ENCODE data around the gene LCN6. TPM values are rescaled to one million over a fixed set of nuclear protein-coding genes. Genes with fewer than 3 reads are reported as not detected.

Gene LCN6
- total and polyA plus RNA-seq, 9 of the 15 experiments (the other 6 are each of a cell fraction or from before 2014, with no cell fraction given) = 0.10 to 0.45 (median 0.37) TPM; not detected in 5

DNA sequence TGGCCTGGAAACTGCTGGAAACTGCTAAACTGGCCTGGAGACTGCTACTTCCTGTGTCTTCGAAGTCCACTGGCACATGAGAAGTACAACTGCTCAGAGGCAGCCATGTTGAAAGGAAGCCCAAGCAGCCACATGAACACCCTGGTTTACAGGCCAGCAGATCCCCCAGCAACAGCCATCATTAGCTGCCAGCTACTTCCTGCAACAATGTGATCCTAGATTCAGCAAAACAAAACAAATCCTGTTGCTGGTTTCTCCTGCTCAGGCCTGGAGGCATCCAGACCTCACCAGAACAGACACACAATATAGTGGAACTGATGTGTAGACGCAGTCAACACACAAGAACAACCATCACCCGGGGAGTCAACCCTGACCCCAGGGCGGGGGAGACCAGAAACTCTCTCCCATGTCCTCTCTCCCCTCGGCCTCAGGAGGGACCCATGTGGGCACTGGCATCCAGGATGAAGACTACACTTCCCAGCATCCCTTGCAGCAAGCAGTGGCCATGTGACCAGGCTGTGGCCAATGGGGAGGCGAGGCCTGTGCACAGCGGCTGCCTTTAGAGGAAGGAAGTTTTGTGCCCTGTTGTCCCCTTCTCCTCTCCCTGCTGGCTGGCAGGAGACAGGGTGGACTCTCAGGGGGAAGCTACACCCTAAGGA lies 25.2 kb upstream of the LCN6 start (continued):
- TF ChIP-seq, protein P1, sequence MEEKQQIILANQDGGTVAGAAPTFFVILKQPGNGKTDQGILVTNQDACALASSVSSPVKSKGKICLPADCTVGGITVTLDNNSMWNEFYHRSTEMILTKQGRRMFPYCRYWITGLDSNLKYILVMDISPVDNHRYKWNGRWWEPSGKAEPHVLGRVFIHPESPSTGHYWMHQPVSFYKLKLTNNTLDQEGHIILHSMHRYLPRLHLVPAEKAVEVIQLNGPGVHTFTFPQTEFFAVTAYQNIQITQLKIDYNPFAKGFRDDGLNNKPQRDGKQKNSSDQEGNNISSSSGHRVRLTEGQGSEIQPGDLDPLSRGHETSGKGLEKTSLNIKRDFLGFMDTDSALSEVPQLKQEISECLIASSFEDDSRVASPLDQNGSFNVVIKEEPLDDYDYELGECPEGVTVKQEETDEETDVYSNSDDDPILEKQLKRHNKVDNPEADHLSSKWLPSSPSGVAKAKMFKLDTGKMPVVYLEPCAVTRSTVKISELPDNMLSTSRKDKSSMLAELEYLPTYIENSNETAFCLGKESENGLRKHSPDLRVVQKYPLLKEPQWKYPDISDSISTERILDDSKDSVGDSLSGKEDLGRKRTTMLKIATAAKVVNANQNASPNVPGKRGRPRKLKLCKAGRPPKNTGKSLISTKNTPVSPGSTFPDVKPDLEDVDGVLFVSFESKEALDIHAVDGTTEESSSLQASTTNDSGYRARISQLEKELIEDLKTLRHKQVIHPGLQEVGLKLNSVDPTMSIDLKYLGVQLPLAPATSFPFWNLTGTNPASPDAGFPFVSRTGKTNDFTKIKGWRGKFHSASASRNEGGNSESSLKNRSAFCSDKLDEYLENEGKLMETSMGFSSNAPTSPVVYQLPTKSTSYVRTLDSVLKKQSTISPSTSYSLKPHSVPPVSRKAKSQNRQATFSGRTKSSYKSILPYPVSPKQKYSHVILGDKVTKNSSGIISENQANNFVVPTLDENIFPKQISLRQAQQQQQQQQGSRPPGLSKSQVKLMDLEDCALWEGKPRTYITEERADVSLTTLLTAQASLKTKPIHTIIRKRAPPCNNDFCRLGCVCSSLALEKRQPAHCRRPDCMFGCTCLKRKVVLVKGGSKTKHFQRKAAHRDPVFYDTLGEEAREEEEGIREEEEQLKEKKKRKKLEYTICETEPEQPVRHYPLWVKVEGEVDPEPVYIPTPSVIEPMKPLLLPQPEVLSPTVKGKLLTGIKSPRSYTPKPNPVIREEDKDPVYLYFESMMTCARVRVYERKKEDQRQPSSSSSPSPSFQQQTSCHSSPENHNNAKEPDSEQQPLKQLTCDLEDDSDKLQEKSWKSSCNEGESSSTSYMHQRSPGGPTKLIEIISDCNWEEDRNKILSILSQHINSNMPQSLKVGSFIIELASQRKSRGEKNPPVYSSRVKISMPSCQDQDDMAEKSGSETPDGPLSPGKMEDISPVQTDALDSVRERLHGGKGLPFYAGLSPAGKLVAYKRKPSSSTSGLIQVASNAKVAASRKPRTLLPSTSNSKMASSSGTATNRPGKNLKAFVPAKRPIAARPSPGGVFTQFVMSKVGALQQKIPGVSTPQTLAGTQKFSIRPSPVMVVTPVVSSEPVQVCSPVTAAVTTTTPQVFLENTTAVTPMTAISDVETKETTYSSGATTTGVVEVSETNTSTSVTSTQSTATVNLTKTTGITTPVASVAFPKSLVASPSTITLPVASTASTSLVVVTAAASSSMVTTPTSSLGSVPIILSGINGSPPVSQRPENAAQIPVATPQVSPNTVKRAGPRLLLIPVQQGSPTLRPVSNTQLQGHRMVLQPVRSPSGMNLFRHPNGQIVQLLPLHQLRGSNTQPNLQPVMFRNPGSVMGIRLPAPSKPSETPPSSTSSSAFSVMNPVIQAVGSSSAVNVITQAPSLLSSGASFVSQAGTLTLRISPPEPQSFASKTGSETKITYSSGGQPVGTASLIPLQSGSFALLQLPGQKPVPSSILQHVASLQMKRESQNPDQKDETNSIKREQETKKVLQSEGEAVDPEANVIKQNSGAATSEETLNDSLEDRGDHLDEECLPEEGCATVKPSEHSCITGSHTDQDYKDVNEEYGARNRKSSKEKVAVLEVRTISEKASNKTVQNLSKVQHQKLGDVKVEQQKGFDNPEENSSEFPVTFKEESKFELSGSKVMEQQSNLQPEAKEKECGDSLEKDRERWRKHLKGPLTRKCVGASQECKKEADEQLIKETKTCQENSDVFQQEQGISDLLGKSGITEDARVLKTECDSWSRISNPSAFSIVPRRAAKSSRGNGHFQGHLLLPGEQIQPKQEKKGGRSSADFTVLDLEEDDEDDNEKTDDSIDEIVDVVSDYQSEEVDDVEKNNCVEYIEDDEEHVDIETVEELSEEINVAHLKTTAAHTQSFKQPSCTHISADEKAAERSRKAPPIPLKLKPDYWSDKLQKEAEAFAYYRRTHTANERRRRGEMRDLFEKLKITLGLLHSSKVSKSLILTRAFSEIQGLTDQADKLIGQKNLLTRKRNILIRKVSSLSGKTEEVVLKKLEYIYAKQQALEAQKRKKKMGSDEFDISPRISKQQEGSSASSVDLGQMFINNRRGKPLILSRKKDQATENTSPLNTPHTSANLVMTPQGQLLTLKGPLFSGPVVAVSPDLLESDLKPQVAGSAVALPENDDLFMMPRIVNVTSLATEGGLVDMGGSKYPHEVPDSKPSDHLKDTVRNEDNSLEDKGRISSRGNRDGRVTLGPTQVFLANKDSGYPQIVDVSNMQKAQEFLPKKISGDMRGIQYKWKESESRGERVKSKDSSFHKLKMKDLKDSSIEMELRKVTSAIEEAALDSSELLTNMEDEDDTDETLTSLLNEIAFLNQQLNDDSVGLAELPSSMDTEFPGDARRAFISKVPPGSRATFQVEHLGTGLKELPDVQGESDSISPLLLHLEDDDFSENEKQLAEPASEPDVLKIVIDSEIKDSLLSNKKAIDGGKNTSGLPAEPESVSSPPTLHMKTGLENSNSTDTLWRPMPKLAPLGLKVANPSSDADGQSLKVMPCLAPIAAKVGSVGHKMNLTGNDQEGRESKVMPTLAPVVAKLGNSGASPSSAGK (IDR thresholded peaks at IDR 0.05) = peak; percentile 2; the same call in 1 of the 2 replicates
- TF ChIP-seq ARNT (IDR thresholded peaks at IDR 0.05) = 0 out of 4 replicates have a peak, but pooled peaks of 1 of the 2 experiments have one; percentile 35
- TF ChIP-seq, protein P2, sequence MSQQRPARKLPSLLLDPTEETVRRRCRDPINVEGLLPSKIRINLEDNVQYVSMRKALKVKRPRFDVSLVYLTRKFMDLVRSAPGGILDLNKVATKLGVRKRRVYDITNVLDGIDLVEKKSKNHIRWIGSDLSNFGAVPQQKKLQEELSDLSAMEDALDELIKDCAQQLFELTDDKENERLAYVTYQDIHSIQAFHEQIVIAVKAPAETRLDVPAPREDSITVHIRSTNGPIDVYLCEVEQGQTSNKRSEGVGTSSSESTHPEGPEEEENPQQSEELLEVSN (IDR thresholded peaks at IDR 0.05; ENCODE audit: borderline replicate concordance in 1 of 2, extremely low read depth in 1 of 2, insufficient read depth in 1 of 2, insufficient read length in 1 of 2, low read depth in 1 of 2, low read length in 1 of 2, poor library complexity in 1 of 2, severe bottlenecking in 1 of 2) = peak in 1 of 2 experiments; percentile 77
- TF ChIP-seq CBFA2T2 (conservative IDR thresholded peaks at IDR 0.05) = peak; percentile 58

All from K562 (cell line).